GM12878 (cell line): ENCODE measurements around the gene CCDC186.

Source experiments
- BCLAF1 ChIP-seq: fragments of 450-650 bp; IDR thresholded peaks from 2 replicates; pipeline ENCODE4 v1.6.1; 2017; ENCODE audit warnings: antibody characterized with exemption, mild to moderate bottlenecking, moderate library complexity
- CREB1 ChIP-seq: IDR thresholded peaks from 2 replicates; pipeline ENCODE4 v1.6.1; 2012; ENCODE audit warnings: low read depth, mild to moderate bottlenecking, inconsistent platforms
- CTCF ChIP-seq, 3 experiments: IDR thresholded peaks in 2 of 3; conservative IDR thresholded peaks in 1 of 3; 2 replicates each; pipeline ENCODE4 v1.5.1; 2011; ENCODE audit warnings: low read depth in 3 of 3, low read length in 3 of 3, mild to moderate bottlenecking in 3 of 3, control low read depth in 2 of 3, moderate library complexity in 2 of 3, inconsistent platforms in 1 of 3, mixed read lengths in 1 of 3; ENCODE audit not compliant: control insufficient read depth in 2 of 3, insufficient read depth in 1 of 3; ENCODE audit errors: extremely low read depth in 1 of 3
- EZH2 ChIP-seq: IDR thresholded peaks from 2 replicates; pipeline ENCODE4 v1.6.1; 2012; ENCODE audit warnings: low read depth, mild to moderate bottlenecking, control low read depth, inconsistent platforms, low read length, borderline replicate concordance; ENCODE audit not compliant: control insufficient read depth
- FOXM1 ChIP-seq: IDR thresholded peaks from 2 replicates; pipeline ENCODE4 v1.6.1; 2012; ENCODE audit warnings: low read depth, mild to moderate bottlenecking, inconsistent platforms, low read length, moderate library complexity
- JUNB ChIP-seq: IDR thresholded peaks from 2 replicates; pipeline ENCODE4 v1.6.1; 2016; ENCODE audit warnings: antibody characterized with exemption, mild to moderate bottlenecking
- POLR2A ChIP-seq: IDR thresholded peaks from 2 replicates; pipeline ENCODE4 v1.6.1; 2011; ENCODE audit warnings: low read depth, mild to moderate bottlenecking, low read length
- POLR2AphosphoS5 ChIP-seq: IDR thresholded peaks from 2 replicates; pipeline ENCODE4 v1.6.1; 2011; ENCODE audit warnings: mild to moderate bottlenecking, low read length, inconsistent platforms
- RAD21 ChIP-seq: IDR thresholded peaks from 2 replicates; pipeline ENCODE4 v1.6.1; 2011; ENCODE audit warnings: mild to moderate bottlenecking, low read depth, low read length, moderate library complexity; ENCODE audit not compliant: insufficient read depth
- TCF3 ChIP-seq: IDR thresholded peaks from 2 replicates; pipeline ENCODE4 v1.6.1; 2012; ENCODE audit warnings: low read depth, mild to moderate bottlenecking, low read length, borderline replicate concordance; ENCODE audit not compliant: insufficient read depth
- ZNF217 ChIP-seq: fragments of 450-650 bp; IDR thresholded peaks from 2 replicates; pipeline ENCODE4 v1.6.1; 2017; ENCODE audit warnings: antibody characterized with exemption, mild to moderate bottlenecking
- ZNF687 ChIP-seq: fragments of 450-650 bp; IDR thresholded peaks from 2 replicates; pipeline ENCODE4 v1.6.1; 2017; ENCODE audit warnings: mild to moderate bottlenecking, moderate library complexity
- ZSCAN29 ChIP-seq: fragments of 450-650 bp; IDR thresholded peaks from 2 replicates; pipeline ENCODE4 v1.6.1; 2017; ENCODE audit warnings: mild to moderate bottlenecking, moderate library complexity

DNA sequence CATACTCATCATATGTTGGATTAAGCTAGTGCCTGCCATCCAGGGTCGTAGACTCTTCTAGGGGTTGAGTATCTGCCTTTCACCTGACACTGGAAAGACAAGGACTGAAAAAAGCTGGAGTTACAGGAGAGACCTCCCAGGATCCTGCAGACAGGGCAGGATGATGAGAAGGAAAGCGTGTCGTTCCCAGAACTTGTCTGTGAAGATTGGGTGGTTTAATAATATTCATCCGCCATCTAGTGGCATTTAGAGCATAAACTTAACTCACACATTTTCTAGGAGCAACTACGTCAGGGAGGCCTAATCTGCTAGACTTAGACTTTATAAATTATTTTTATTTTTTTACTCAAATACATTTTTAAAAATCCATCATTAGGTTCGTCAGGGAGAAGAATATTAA is 70.7 kb downstream of the CCDC186 start:
- TF ChIP-seq CTCF (IDR thresholded peaks at IDR 0.05 in 2 of 3, conservative IDR thresholded peaks at IDR 0.05 in 1 of 3; ENCODE audit: control insufficient read depth in 2 of 3, extremely low read depth in 1 of 3, insufficient read depth in 1 of 3, low read depth in 3 of 3, low read length in 3 of 3) = peak; percentile 39 to 79 (median 60); a peak in 5 of 6 replicates
- no peak for TF ChIP-seq ZSCAN29
- TF ChIP-seq CREB1 = no peak
- TF ChIP-seq RAD21 = peak; percentile 91
- TF ChIP-seq POLR2A = no peak
- TF ChIP-seq EZH2 = no peak
- TF ChIP-seq ZNF217 = no peak
- no peak for TF ChIP-seq FOXM1
- no peak for TF ChIP-seq TCF3
- no peak for TF ChIP-seq ZNF687
- TF ChIP-seq BCLAF1 = no peak
- TF ChIP-seq POLR2AphosphoS5 = no peak
- TF ChIP-seq JUNB = no peak
